GM21717 (cell line): ENCODE results near the gene MEIKIN.
"Not testable (repeated sequence)": the region's sequence is repeated elsewhere in the genome, so short reads cannot be mapped to it uniquely, and the experiment has no call there.

ENCODE experiments used
- ATAC-seq: cut with Tn5 transposase; IDR thresholded peaks from one replicate; pipeline ENCODE4 v1.9.1; 2021; ENCODE audit warnings: mild to moderate bottlenecking, moderate library complexity; ENCODE audit not compliant: unreplicated experiment

Gene MEIKIN

GRCh38 chr5:131914472-131914871 lies 31.0 kb downstream of the MEIKIN start:
- no peak for ATAC-seq

- ATAC-seq, result no peak
Observed at GRCh38 chr5:131913603-131914002, 31.9 kb downstream of the MEIKIN start.

GRCh38 chr5:131906668-131907067 lies 38.8 kb downstream of the MEIKIN start:
- no peak for ATAC-seq

GRCh38 chr5:131902266-131902665 lies 43.2 kb downstream of the MEIKIN start:
- not testable (repeated sequence) for ATAC-seq

GRCh38 chr5:131899686-131900085 lies 45.8 kb downstream of the MEIKIN start:
- ATAC-seq, result no peak

GRCh38 chr5:131883984-131884383 lies 61.5 kb downstream of the MEIKIN start:
- no peak for ATAC-seq

GRCh38 chr5:131879705-131880104 lies 65.8 kb downstream of the MEIKIN start:
- no peak for ATAC-seq

GRCh38 chr5:131877873-131878272 lies 67.6 kb downstream of the MEIKIN start:
- ATAC-seq, result no peak

- not testable (repeated sequence) for ATAC-seq
Observed at GRCh38 chr5:131871251-131871650, 74.2 kb downstream of the MEIKIN start.

- no peak for ATAC-seq
Observed at GRCh38 chr5:131867524-131867923, 77.9 kb downstream of the MEIKIN start.

- ATAC-seq, result no peak
Observed at GRCh38 chr5:131863700-131864099, 81.8 kb downstream of the MEIKIN start.

GRCh38 chr5:131857388-131857787 lies 88.1 kb downstream of the MEIKIN start:
- no peak for ATAC-seq

- ATAC-seq, result no peak
Observed at GRCh38 chr5:131855452-131855851, 90.0 kb downstream of the MEIKIN start.

GRCh38 chr5:131854134-131854533 lies 91.3 kb downstream of the MEIKIN start:
- peak; percentile 87 for ATAC-seq

GRCh38 chr5:131848662-131849061 lies 96.8 kb downstream of the MEIKIN start:
- no peak for ATAC-seq

- ATAC-seq, result no peak
Observed at GRCh38 chr5:131846536-131846935, 98.9 kb downstream of the MEIKIN start.

GRCh38 chr5:131845828-131846227 lies 99.6 kb downstream of the MEIKIN start:
- no peak for ATAC-seq

GRCh38 chr5:131842971-131843370 lies 102.5 kb downstream of the MEIKIN start:
- ATAC-seq, result not testable (repeated sequence)

- ATAC-seq, result not testable (repeated sequence)
Observed at GRCh38 chr5:131832702-131833101, 112.8 kb downstream of the MEIKIN start.

GRCh38 chr5:131825404-131826013 lies 120.0 kb downstream of the MEIKIN start:
- peak; percentile 88 for ATAC-seq

GRCh38 chr5:131824631-131825030 lies 120.8 kb downstream of the MEIKIN start:
- no peak for ATAC-seq

- ATAC-seq, result no peak
Observed at GRCh38 chr5:131821221-131821620, 124.2 kb downstream of the MEIKIN start.
